ENCODE measurements around the gene TBC1D24. TPM values are rescaled to one million over a fixed set of nuclear protein-coding genes. Genes with fewer than 3 reads are reported as not detected.

Gene TBC1D24
- total and polyA plus RNA-seq, 2 experiments from 2014 or later, result 5.4 to 21.0 TPM

- no peaks in the 10 kb centered on the region for H3K9me3 Mint-ChIP-seq
- peak overlapping the region; percentile 57; the same call in 2 of the 3 replicates for H3K4me3 Mint-ChIP-seq
- peaks cover 8% of the 10 kb centered on the region; the same call in 2 of the 3 replicates for H3K36me3 Mint-ChIP-seq (ENCODE audit: low read depth)
- Histone ChIP-seq H3K4me3 (peak overlapping the region; percentile 69), H2AFZ (peak overlapping the region; percentile 92), H3F3A (replicated peaks; ENCODE audit: low read depth) (peaks cover 4% of the 10 kb centered on the region; the same call in 1 of the 2 replicates), H3K4me1 (ENCODE audit: insufficient read depth) (peaks cover 7% of the 10 kb centered on the region; the same call in 1 of the 2 replicates), H3K36me3 (ENCODE audit: insufficient read depth) (no peaks in the 10 kb centered on the region), H4K20me1 (replicated peaks; ENCODE audit: insufficient read depth) (no peaks in the 10 kb centered on the region; the same call in 1 of the 2 replicates), H3K79me2 (replicated peaks; ENCODE audit: insufficient read depth) (no peaks in the 10 kb centered on the region), H3K27ac (ENCODE audit: low read depth) (peak overlapping the region; percentile 59; the same call in 1 of the 2 replicates), H3K4me2 (peak overlapping the region; percentile 88), H3K27me3 (ENCODE audit: insufficient read depth) (no peaks in the 10 kb centered on the region), H3K9me2 (ENCODE audit: insufficient read depth) (no peaks in the 10 kb centered on the region)
- peaks cover 5% of the 10 kb centered on the region for H3K4me1 Mint-ChIP-seq
- ATAC-seq, result peak; percentile 95
- DNase-seq (ENCODE audit: low spot score), result peak; percentile 91
- TF ChIP-seq CREB1 (CRISPR knock-in tag; IDR thresholded peaks at IDR 0.05; ENCODE audit: low read depth) (no peak), JUNB (IDR thresholded peaks at IDR 0.05; ENCODE audit: unreplicated experiment) (no peak), REST (IDR thresholded peaks at IDR 0.05; ENCODE audit: unreplicated experiment) (no peak), EZH2 (IDR thresholded peaks at IDR 0.05; ENCODE audit: low read depth, unreplicated experiment) (no peak), POLR2AphosphoS5 (IDR thresholded peaks at IDR 0.05; ENCODE audit: low read depth) (0 out of 2 replicates have a peak, but pooled peaks have one; percentile 23), CTCF (conservative IDR thresholded peaks at IDR 0.05; ENCODE audit: low read depth in 2 of 2) (peak; percentile 95)
- H3K27ac Mint-ChIP-seq, result no peak overlapping the region
- no peaks in the 10 kb centered on the region for H3K27me3 Mint-ChIP-seq (ENCODE audit: insufficient read depth, low read depth, poor library complexity)
These were observed 26.2 kb downstream of the TBC1D24 start for GRCh38 chr16:2500918-2501750.
